IMR-90 (cell line): ENCODE measurements around the gene FNTB. TPM values are rescaled to one million over a fixed set of nuclear protein-coding genes. Genes with fewer than 3 reads are reported as not detected.

Experiments used
- ATAC-seq: fragments of 200-7000 bp; cut with Tn5 transposase; 2 replicates; pipeline ENCODE4 v1.9.1; 2020; ENCODE audit warnings: low read depth, mild to moderate bottlenecking, moderate library complexity
- BruUV-seq: library from RNA; stranded (reverse); fragments of 400-500 nt; replicated peaks from 2 replicates; lab custom pipeline; 2021; lab: Mats Ljungman, UMichigan
- CTCF ChIA-PET: fragments of 300-600 bp; formaldehyde crosslinking; extraction: SDS; loops from one replicate; lab custom pipeline; 2021; ENCODE audit warnings: antibody characterized with exemption; lab: Yijun Ruan, JAX
- POLR2A ChIA-PET: fragments of 300-600 bp; sonication (Branson Sonifier 250); formaldehyde crosslinking; loops from one replicate; lab custom pipeline; 2022; ENCODE audit warnings: antibody characterized with exemption; ENCODE audit not compliant: unreplicated experiment; lab: Charles Lee
- DNase-seq: peaks from one replicate; pipeline ENCODE4 v3.0.0; 2013
- H2AFZ ChIP-seq: replicated peaks from 2 replicates; pipeline ENCODE3; 2013; ENCODE audit warnings: low read length, mild to moderate bottlenecking; ENCODE audit not compliant: poor library complexity
- H2AK5ac ChIP-seq: 2 replicates; pipeline ENCODE4 v1.6.1; 2013; ENCODE audit warnings: low read depth, low read length, inconsistent platforms
- H2AK9ac ChIP-seq: replicated peaks from 2 replicates; pipeline ENCODE3; 2013; ENCODE audit warnings: mild to moderate bottlenecking, low read depth, low read length, moderate library complexity; ENCODE audit not compliant: poor library complexity
- H2BK120ac ChIP-seq: 2 replicates; pipeline ENCODE4 v1.6.1; 2013; ENCODE audit warnings: low read depth, low read length, inconsistent platforms
- H2BK15ac ChIP-seq: 3 replicates; pipeline ENCODE4 v1.6.1; 2013; ENCODE audit warnings: low read depth, low read length, inconsistent platforms
- H2BK20ac ChIP-seq: 2 replicates; pipeline ENCODE4 v1.6.1; 2013; ENCODE audit warnings: low read depth, mild to moderate bottlenecking, inconsistent platforms, low read length, moderate library complexity
- H2BK5ac ChIP-seq: 2 replicates; pipeline ENCODE4 v1.6.1; 2013; ENCODE audit warnings: mild to moderate bottlenecking, low read depth, low read length, inconsistent platforms; ENCODE audit not compliant: poor library complexity, severe bottlenecking
- H3K14ac ChIP-seq: replicated peaks from 2 replicates; pipeline ENCODE4 v1.6.1; 2013; ENCODE audit warnings: low read depth, low read length, inconsistent platforms
- H3K18ac ChIP-seq: 2 replicates; pipeline ENCODE4 v1.6.1; 2013; ENCODE audit warnings: low read depth, low read length, control low read depth
- H3K23ac ChIP-seq: 2 replicates; pipeline ENCODE4 v1.6.1; 2013; ENCODE audit warnings: low read depth, low read length, inconsistent platforms
- H3K27ac ChIP-seq: 2 replicates; pipeline ENCODE4 v1.5.1; 2013; ENCODE audit warnings: mild to moderate bottlenecking, control low read depth, low read length; ENCODE audit not compliant: insufficient read depth
- H3K27me3 ChIP-seq: 2 replicates; pipeline ENCODE4 v1.6.1; 2013; ENCODE audit warnings: low read length; ENCODE audit not compliant: control insufficient read depth, insufficient read depth
- H3K36me3 ChIP-seq: 2 replicates; pipeline ENCODE4 v1.6.1; 2013; ENCODE audit warnings: low read length, mixed read lengths; ENCODE audit not compliant: control insufficient read depth, insufficient read depth
- H3K4ac ChIP-seq: 2 replicates; pipeline ENCODE4 v1.6.1; 2013; ENCODE audit warnings: low read depth, low read length, inconsistent platforms
- H3K4me1 ChIP-seq: 2 replicates; pipeline ENCODE4 v1.6.1; 2013; ENCODE audit warnings: low read length, mixed read lengths; ENCODE audit not compliant: control insufficient read depth, insufficient read depth
- H3K4me2 ChIP-seq: 2 replicates; pipeline ENCODE4 v1.6.1; 2013; ENCODE audit warnings: low read depth, mild to moderate bottlenecking, control low read depth, low read length, moderate library complexity
- H3K4me3 ChIP-seq: 2 replicates; pipeline ENCODE4 v1.5.1; 2013; ENCODE audit warnings: low read depth, mild to moderate bottlenecking, control low read depth, low read length, moderate library complexity; ENCODE audit not compliant: insufficient read depth
- H3K56ac ChIP-seq: 2 replicates; pipeline ENCODE4 v1.6.1; 2013; ENCODE audit warnings: low read length, inconsistent platforms; ENCODE audit not compliant: insufficient read depth; ENCODE audit errors: extremely low read depth
- H3K79me1 ChIP-seq, 2 experiments: 2 replicates each; pipeline ENCODE4 v1.6.1; 2013; ENCODE audit warnings: low read length in 2 of 2, inconsistent platforms in 1 of 2, low read depth in 1 of 2
- H3K9ac ChIP-seq: 2 replicates; pipeline ENCODE4 v1.6.1; 2013; ENCODE audit warnings: low read depth, low read length, control low read depth
- H3K9me1 ChIP-seq: 2 replicates; pipeline ENCODE4 v1.6.1; 2013; ENCODE audit warnings: low read length, inconsistent platforms; ENCODE audit not compliant: insufficient read depth
- H3K9me3 ChIP-seq: 2 replicates; pipeline ENCODE4 v1.6.1; 2013; ENCODE audit warnings: low read length; ENCODE audit not compliant: control insufficient read depth, insufficient read depth
- H4K20me1 ChIP-seq: 2 replicates; pipeline ENCODE4 v1.6.1; 2013; ENCODE audit warnings: low read length, inconsistent platforms; ENCODE audit not compliant: insufficient read depth
- H4K5ac ChIP-seq: 2 replicates; pipeline ENCODE4 v1.6.1; 2013; ENCODE audit warnings: mild to moderate bottlenecking, low read depth, low read length, control low read depth
- H4K8ac ChIP-seq, 2 experiments: 2 replicates each; pipeline ENCODE4 v1.6.1; 2013; ENCODE audit warnings: low read depth in 2 of 2, low read length in 2 of 2, control low read depth in 1 of 2, inconsistent platforms in 1 of 2
- H4K91ac ChIP-seq: 2 replicates; pipeline ENCODE4 v1.6.1; 2013; ENCODE audit warnings: low read depth, low read length, inconsistent platforms; ENCODE audit not compliant: insufficient read depth
- BHLHE40 ChIP-seq: fragments of 150-350 bp; IDR thresholded peaks from 2 replicates; pipeline ENCODE4 v1.6.1; 2016; ENCODE audit warnings: mild to moderate bottlenecking, low read depth, low read length
- CEBPB ChIP-seq: IDR thresholded peaks from 2 replicates; pipeline ENCODE4 v1.6.1; 2012; ENCODE audit warnings: low read depth, low read length, improper control_type of control experiment
- CHD1 ChIP-seq: IDR thresholded peaks from 2 replicates; pipeline ENCODE4 v1.6.1; 2012; ENCODE audit warnings: low read depth, low read length, improper control_type of control experiment
- ELK1 ChIP-seq: fragments of 150-350 bp; IDR thresholded peaks from 2 replicates; pipeline ENCODE4 v1.6.1; 2016; ENCODE audit warnings: low read depth, mild to moderate bottlenecking, low read length, moderate library complexity, borderline replicate concordance
- FOS ChIP-seq: fragments of 150-350 bp; IDR thresholded peaks from 2 replicates; pipeline ENCODE4 v1.6.1; 2016; ENCODE audit warnings: low read depth, low read length
- MAFK ChIP-seq: IDR thresholded peaks from 2 replicates; pipeline ENCODE4 v1.6.1; 2012; ENCODE audit warnings: low read depth, low read length, improper control_type of control experiment
- MAZ ChIP-seq: IDR thresholded peaks from 2 replicates; pipeline ENCODE4 v1.6.1; 2012; ENCODE audit warnings: low read depth, mild to moderate bottlenecking, low read length, improper control_type of control experiment, moderate library complexity, borderline replicate concordance
- MXI1 ChIP-seq: IDR thresholded peaks from 2 replicates; pipeline ENCODE4 v1.6.1; 2012; ENCODE audit warnings: low read depth, mild to moderate bottlenecking, low read length, moderate library complexity, borderline replicate concordance
- NFE2L2 ChIP-seq: fragments of 150-350 bp; IDR thresholded peaks from 2 replicates; pipeline ENCODE4 v1.6.1; 2016; ENCODE audit warnings: low read depth, mild to moderate bottlenecking, low read length
- POLR2A ChIP-seq: IDR thresholded peaks from 2 replicates; pipeline ENCODE4 v1.6.1; 2012; ENCODE audit warnings: mild to moderate bottlenecking, low read depth, low read length
- RAD21 ChIP-seq: IDR thresholded peaks from 2 replicates; pipeline ENCODE4 v1.6.1; 2012; ENCODE audit warnings: low read length, improper control_type of control experiment
- RCOR1 ChIP-seq: IDR thresholded peaks from 2 replicates; pipeline ENCODE4 v1.6.1; 2012; ENCODE audit warnings: mild to moderate bottlenecking, low read length, improper control_type of control experiment; ENCODE audit not compliant: insufficient replicate concordance
- SMC3 ChIP-seq: fragments of 150-350 bp; IDR thresholded peaks from 2 replicates; pipeline ENCODE4 v1.6.1; 2016; ENCODE audit warnings: low read depth, mild to moderate bottlenecking, antibody characterized with exemption, low read length, moderate library complexity
- USF2 ChIP-seq: fragments of 150-350 bp; IDR thresholded peaks from 2 replicates; pipeline ENCODE4 v1.6.1; 2017; ENCODE audit warnings: mild to moderate bottlenecking, antibody characterized with exemption, low read length, low read depth
- WGBS, 2 experiments: methylation state at CpG; one replicate each; pipeline versions ENCODE4 v1.1.5 to v1.1.7; 2013; ENCODE audit warnings: missing lambda C conversion rate in 2 of 2; ENCODE audit not compliant: insufficient read length in 1 of 2; ENCODE audit errors: extremely low coverage in 2 of 2; 5-methylcytosine and 5-hydroxymethylcytosine counted together
- dilution Hi-C: fragments of 300-500 bp; cut with HindIII; formaldehyde crosslinking; loops from one replicate; pipeline ENCODE4 v1.14.3; 2018; ENCODE audit warnings: low sequenced_read_pairs; ENCODE audit not compliant: unreplicated experiment
- in situ Hi-C: fragments of 300-500 bp; cut with MboI; formaldehyde crosslinking; loops from 3 replicates; pipeline ENCODE4 v1.14.3; 2019; ENCODE audit warnings: low sequenced_read_pairs, inconsistent platforms, mixed read lengths
- intact Hi-C: fragments of 100-400 bp; cut with micrococcal nuclease; formaldehyde crosslinking; loops from 2 replicates; pipeline ENCODE4 v1.10.0; 2022
- polyA plus RNA-seq, 3 experiments: library from polyadenylated mRNA; depleted of rRNA; stranded (reverse); fragments of >200 nt; gene quantifications; 2 replicates each; pipeline ENCODE4 v1.2.3, GENCODE V29; 2012; ENCODE audit warnings: low replicate concordance in 1 of 3
- total RNA-seq: library from RNA; depleted of rRNA; stranded (reverse); fragments of >200 nt; gene quantifications from 2 replicates; pipeline ENCODE4 v1.2.3, GENCODE V29; 2012
- TF ChIP-seq, protein P1 (sequence below): conservative IDR thresholded peaks from 2 replicates; pipeline ENCODE4 v1.5.1; 2012; ENCODE audit warnings: mild to moderate bottlenecking, low read depth, low read length, improper control_type of control experiment

FNTB gene
- total and polyA plus RNA-seq, 2 of the 4 experiments (the other 2 are of a cell fraction) = 9.9 to 18.5 TPM

DNA sequence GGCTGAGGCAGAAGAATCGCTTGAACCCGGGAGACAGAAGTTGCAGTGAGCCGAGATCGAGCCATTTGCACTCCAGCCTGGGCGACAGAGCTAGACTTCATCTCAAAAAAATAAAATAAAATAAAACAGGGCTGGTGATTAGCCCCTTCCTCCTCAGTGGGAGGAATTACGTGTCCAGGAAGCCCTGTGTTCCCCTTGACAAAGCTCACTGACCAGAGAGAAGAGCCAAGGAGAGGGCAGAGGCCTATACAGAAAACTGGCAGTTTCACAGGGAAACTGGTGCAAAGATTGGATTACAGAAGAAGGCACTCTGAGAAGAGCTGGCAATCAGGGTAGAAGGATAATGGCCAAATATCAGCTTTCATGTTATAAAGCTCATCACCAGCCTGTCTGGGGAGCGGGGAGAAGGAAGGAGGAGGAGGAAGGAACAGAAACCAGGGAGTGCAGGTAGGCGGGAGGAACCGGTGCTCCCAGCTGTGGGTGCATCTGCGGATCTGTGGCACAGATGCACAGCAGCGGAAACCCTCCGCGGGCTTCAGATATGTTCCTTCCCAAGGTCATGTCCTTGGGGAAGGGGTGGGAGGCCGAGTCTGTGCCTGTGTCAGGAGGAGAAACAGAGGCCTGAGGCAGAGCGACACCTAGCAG lies 21.2 kb upstream of the FNTB start:
- no peak overlapping the region for H4K5ac ChIP-seq
- no peak overlapping the region for H3K14ac ChIP-seq
- no peaks in the 10 kb centered on the region; the same call in 1 of the 2 replicates for H3K9me1 ChIP-seq
- no peak overlapping the region for H3K9ac ChIP-seq
- CTCF ChIA-PET = no interaction called here
- no peak for ATAC-seq
- no peaks in the 10 kb centered on the region for H3K4me1 ChIP-seq
- H3K36me3 ChIP-seq = no peaks in the 10 kb centered on the region; the same call in 1 of the 2 replicates
- no peak overlapping the region for H3K18ac ChIP-seq
- H3K4me3 ChIP-seq = no peak overlapping the region
- H3K79me1 ChIP-seq = no peaks in the 10 kb centered on the region
- no peak overlapping the region for H2BK120ac ChIP-seq
- TF ChIP-seq SMC3 (no peak), BHLHE40 (no peak), POLR2A (no peak), MAFK (no peak), RCOR1 (no peak), CHD1 (no peak), ELK1 (no peak), RAD21 (no peak), USF2 (no peak), MAZ (no peak), MXI1 (no peak), CEBPB (no peak), FOS (no peak), NFE2L2 (no peak)
- TF ChIP-seq, protein P1, sequence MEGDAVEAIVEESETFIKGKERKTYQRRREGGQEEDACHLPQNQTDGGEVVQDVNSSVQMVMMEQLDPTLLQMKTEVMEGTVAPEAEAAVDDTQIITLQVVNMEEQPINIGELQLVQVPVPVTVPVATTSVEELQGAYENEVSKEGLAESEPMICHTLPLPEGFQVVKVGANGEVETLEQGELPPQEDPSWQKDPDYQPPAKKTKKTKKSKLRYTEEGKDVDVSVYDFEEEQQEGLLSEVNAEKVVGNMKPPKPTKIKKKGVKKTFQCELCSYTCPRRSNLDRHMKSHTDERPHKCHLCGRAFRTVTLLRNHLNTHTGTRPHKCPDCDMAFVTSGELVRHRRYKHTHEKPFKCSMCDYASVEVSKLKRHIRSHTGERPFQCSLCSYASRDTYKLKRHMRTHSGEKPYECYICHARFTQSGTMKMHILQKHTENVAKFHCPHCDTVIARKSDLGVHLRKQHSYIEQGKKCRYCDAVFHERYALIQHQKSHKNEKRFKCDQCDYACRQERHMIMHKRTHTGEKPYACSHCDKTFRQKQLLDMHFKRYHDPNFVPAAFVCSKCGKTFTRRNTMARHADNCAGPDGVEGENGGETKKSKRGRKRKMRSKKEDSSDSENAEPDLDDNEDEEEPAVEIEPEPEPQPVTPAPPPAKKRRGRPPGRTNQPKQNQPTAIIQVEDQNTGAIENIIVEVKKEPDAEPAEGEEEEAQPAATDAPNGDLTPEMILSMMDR = no peak
- no peak overlapping the region for H3K23ac ChIP-seq
- H4K91ac ChIP-seq = no peak overlapping the region
- H3K56ac ChIP-seq = no peak overlapping the region
- H2AK5ac ChIP-seq = no peak overlapping the region
- no peak overlapping the region for H4K8ac ChIP-seq
- dilution Hi-C loops = no loop called here
- no TSS peak for BruUV-seq
- in situ Hi-C loops = no loop called here
- WGBS, 2 experiments = 100% methylated on average over 4 of the region's 15 CpGs; no CpG with 5 or more reads in 1 of the 2 experiments
- H3K4me2 ChIP-seq = no peak overlapping the region
- intact Hi-C loops = no loop called here
- no peak overlapping the region for H3K27ac ChIP-seq
- H3K27me3 ChIP-seq = no peaks in the 10 kb centered on the region
- H2AK9ac ChIP-seq = no peak overlapping the region
- POLR2A ChIA-PET = no interaction called here
- H2BK20ac ChIP-seq = no peak overlapping the region
- no peak overlapping the region for H2BK15ac ChIP-seq
- no peaks in the 10 kb centered on the region for H3K9me3 ChIP-seq
- H4K20me1 ChIP-seq = no peaks in the 10 kb centered on the region
- H3K4ac ChIP-seq = no peak overlapping the region
- no peak for DNase-seq
- no peak overlapping the region for H2AFZ ChIP-seq
- H2BK5ac ChIP-seq = no peak overlapping the region
